MM.1S (cell line): Measurements from ENCODE around the gene NME1.

Experiments used
- DNase-seq: peaks from one replicate; pipeline ENCODE4 v3.0.0-alpha.2; 2015
- H2AFZ ChIP-seq: fragments of 300-600 bp; sonication (generic); 2 replicates; pipeline ENCODE4 v1.6.0; 2016; ENCODE audit warnings: antibody characterized with exemption, low read length
- H3F3A ChIP-seq: fragments of 300-600 bp; sonication (generic); 2 replicates; pipeline ENCODE4 v1.6.1; 2016; ENCODE audit warnings: mild to moderate bottlenecking, antibody characterized with exemption, low read length, moderate library complexity, mixed read lengths; ENCODE audit not compliant: insufficient read depth
- H3K27ac ChIP-seq: fragments of 300-600 bp; sonication (generic); 2 replicates; pipeline ENCODE4 v1.5.1; 2016; ENCODE audit warnings: mild to moderate bottlenecking, low read length
- H3K27me3 ChIP-seq: fragments of 300-600 bp; sonication (generic); replicated peaks from 2 replicates; pipeline ENCODE4 v1.6.0; 2016; ENCODE audit warnings: low read length; ENCODE audit not compliant: insufficient read depth
- H3K36me3 ChIP-seq: fragments of 300-600 bp; sonication (generic); replicated peaks from 2 replicates; pipeline ENCODE4 v1.6.1; 2016; ENCODE audit warnings: mild to moderate bottlenecking, low read length, mixed read lengths; ENCODE audit not compliant: insufficient read depth
- H3K4me1 ChIP-seq: fragments of 300-600 bp; sonication (generic); 2 replicates; pipeline ENCODE4 v1.6.1; 2016; ENCODE audit warnings: low read length, mixed read lengths
- H3K4me2 ChIP-seq: fragments of 300-600 bp; sonication (generic); 2 replicates; pipeline ENCODE4 v1.6.0; 2016; ENCODE audit warnings: low read depth, low read length
- H3K4me3 ChIP-seq: fragments of 300-600 bp; sonication (generic); 2 replicates; pipeline ENCODE4 v1.5.1; 2016; ENCODE audit warnings: low read length, mixed read lengths
- H3K79me2 ChIP-seq: fragments of 300-600 bp; sonication (generic); 2 replicates; pipeline ENCODE4 v1.6.1; 2016; ENCODE audit warnings: mixed run types, low read length, mixed read lengths
- H3K9ac ChIP-seq: fragments of 300-600 bp; sonication (generic); 2 replicates; pipeline ENCODE4 v1.6.1; 2016; ENCODE audit warnings: low read length, mixed read lengths
- H3K9me2 ChIP-seq: fragments of 300-600 bp; sonication (generic); replicated peaks from 2 replicates; pipeline ENCODE4 v1.6.1; 2016; ENCODE audit warnings: mild to moderate bottlenecking, low read length, mixed read lengths; ENCODE audit not compliant: insufficient read depth
- H3K9me3 ChIP-seq: fragments of 300-600 bp; sonication (generic); replicated peaks from 2 replicates; pipeline ENCODE4 v1.6.1; 2016; ENCODE audit warnings: mild to moderate bottlenecking, low read length, mixed read lengths; ENCODE audit not compliant: insufficient read depth
- H4K20me1 ChIP-seq: fragments of 300-600 bp; sonication (generic); 2 replicates; pipeline ENCODE4 v1.6.1; 2016; ENCODE audit warnings: mild to moderate bottlenecking, low read length, moderate library complexity, mixed read lengths; ENCODE audit not compliant: insufficient read depth
- EZH2 ChIP-seq: fragments of 300-600 bp; sonication (generic); optimal IDR thresholded peaks from 2 replicates; pipeline ENCODE3; 2017; ENCODE audit warnings: low read depth, mild to moderate bottlenecking, antibody characterized with exemption, low read length, mixed read lengths
- EZH2phosphoT487 ChIP-seq: fragments of 300-600 bp; sonication (generic); IDR thresholded peaks from 2 replicates; pipeline ENCODE4 v1.6.1; 2018; ENCODE audit warnings: antibody characterized with exemption, low read length
- TF ChIP-seq, protein P1 (sequence below): fragments of 300-600 bp; sonication (generic); IDR thresholded peaks from 2 replicates; pipeline ENCODE4 v1.5.1; 2016; ENCODE audit warnings: antibody characterized with exemption, low read length, mixed read lengths

The NME1 gene

DNA sequence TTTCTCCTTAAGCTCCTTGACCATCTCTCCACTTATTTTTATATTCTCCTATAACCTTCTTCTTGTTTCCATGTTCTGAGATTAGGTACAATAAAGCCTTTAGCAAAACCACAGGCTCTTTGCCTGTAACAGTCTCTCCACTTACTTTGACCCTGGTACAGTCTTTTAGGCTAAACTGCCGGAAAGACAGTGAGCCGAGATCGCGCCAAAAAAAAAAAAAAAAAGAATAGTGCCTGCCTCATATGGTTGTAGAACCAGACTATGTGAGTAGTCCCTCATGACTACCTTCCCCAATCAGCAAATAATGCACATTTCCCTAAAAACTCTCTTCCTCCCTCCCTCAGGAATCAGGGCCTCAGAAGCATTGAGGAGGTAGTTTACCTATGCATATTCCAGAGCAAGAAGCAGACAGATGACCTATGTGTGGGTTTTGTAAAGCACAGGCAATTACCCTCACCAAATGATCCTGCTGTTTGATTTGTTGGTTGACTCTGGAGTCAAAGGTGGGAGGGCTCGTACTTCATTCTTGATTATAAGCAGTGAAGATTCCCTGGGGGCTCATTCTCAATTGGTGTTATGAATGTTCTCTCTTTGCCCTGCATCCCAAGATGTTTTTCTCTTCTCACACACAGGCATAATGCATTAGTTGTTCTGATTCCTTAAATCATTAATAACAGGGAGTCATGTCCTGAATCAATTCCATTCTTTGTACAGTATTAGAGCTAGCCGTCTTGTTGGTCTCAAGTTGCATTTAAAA is 8.9 kb upstream of the NME1 start:
- no peak for DNase-seq
- Histone ChIP-seq H3K27ac (no peak overlapping the region), H3K4me2 (no peak overlapping the region), H3K4me3 (no peak overlapping the region), H4K20me1 (no peaks in the 10 kb centered on the region), H3K9me3 (no peaks in the 10 kb centered on the region), H3F3A (no peaks in the 10 kb centered on the region), H3K79me2 (no peaks in the 10 kb centered on the region), H3K9ac (no peak overlapping the region), H3K27me3 (no peaks in the 10 kb centered on the region), H3K4me1 (no peaks in the 10 kb centered on the region), H3K36me3 (no peaks in the 10 kb centered on the region), H3K9me2 (no peaks in the 10 kb centered on the region), H2AFZ (no peak overlapping the region)
- TF ChIP-seq EZH2phosphoT487, result no peak
- TF ChIP-seq EZH2, result no peak
- TF ChIP-seq, protein P1, sequence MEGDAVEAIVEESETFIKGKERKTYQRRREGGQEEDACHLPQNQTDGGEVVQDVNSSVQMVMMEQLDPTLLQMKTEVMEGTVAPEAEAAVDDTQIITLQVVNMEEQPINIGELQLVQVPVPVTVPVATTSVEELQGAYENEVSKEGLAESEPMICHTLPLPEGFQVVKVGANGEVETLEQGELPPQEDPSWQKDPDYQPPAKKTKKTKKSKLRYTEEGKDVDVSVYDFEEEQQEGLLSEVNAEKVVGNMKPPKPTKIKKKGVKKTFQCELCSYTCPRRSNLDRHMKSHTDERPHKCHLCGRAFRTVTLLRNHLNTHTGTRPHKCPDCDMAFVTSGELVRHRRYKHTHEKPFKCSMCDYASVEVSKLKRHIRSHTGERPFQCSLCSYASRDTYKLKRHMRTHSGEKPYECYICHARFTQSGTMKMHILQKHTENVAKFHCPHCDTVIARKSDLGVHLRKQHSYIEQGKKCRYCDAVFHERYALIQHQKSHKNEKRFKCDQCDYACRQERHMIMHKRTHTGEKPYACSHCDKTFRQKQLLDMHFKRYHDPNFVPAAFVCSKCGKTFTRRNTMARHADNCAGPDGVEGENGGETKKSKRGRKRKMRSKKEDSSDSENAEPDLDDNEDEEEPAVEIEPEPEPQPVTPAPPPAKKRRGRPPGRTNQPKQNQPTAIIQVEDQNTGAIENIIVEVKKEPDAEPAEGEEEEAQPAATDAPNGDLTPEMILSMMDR, result no peak

DNA sequence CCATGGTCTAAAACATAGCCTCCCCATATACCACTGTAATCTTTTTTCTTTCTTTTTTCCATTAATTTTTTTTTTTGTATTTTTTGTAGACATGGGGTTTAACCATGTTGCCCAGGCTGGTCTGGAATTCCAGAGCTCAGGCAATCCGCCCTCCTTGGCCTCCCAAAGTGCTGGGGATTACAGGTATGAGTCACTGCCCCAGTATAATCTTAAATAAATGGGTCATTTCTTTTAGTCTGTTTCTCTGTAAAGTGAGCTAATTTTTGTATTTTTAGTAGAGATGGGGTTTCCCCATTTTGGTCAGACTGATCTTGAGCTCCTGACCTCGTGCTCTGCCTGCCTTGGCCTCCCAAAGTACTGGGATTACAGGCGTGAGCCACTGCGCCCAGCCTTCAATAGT is 5.7 kb upstream of the NME1 start:
- H3K4me3 ChIP-seq, result no peak overlapping the region
- TF ChIP-seq, protein P1, result no peak
- no peak for TF ChIP-seq EZH2phosphoT487
- TF ChIP-seq EZH2, result no peak
- no peaks in the 10 kb centered on the region for H3K9me3 ChIP-seq
- no peaks in the 10 kb centered on the region for H3K79me2 ChIP-seq
- H3K4me1 ChIP-seq, result peaks cover 4% of the 10 kb centered on the region; the same call in 1 of the 2 replicates
- peaks cover 3% of the 10 kb centered on the region; the same call in 1 of the 2 replicates for H3F3A ChIP-seq
- no peaks in the 10 kb centered on the region for H3K36me3 ChIP-seq
- no peaks in the 10 kb centered on the region for H3K27me3 ChIP-seq
- no peak overlapping the region for H2AFZ ChIP-seq
- no peaks in the 10 kb centered on the region for H3K9me2 ChIP-seq
- no peak overlapping the region for H3K9ac ChIP-seq
- H3K27ac ChIP-seq, result no peak overlapping the region
- H4K20me1 ChIP-seq, result no peaks in the 10 kb centered on the region
- DNase-seq, result no peak
- H3K4me2 ChIP-seq, result no peak overlapping the region

DNA sequence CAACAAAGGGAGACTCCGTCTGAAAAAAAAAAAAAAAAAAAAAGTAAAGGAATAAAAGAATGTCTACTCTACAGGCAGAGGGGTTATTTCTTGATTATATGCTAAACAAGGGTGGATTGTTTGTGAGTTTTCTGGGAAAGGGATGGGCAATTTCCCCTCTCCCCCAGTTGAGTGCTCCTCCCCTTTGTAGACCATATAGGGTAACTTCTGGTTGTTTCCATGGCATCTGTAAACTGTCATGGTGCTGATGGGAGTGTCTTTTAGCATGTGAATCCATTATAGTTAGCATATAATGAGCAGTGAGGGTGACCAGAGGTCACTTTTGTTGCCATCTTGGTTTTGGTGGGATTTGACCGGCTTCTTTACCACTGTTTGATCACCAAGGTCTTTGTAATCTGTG is 4.2 kb upstream of the NME1 start:
- Histone ChIP-seq H3K4me1 (peaks cover 5% of the 10 kb centered on the region; the same call in 1 of the 2 replicates), H3K27ac (no peak overlapping the region), H3K9me3 (no peaks in the 10 kb centered on the region), H3K9me2 (no peaks in the 10 kb centered on the region), H3K4me3 (no peak overlapping the region), H3K27me3 (no peaks in the 10 kb centered on the region), H3F3A (peaks cover 7% of the 10 kb centered on the region; the same call in 1 of the 2 replicates), H2AFZ (no peak overlapping the region), H3K9ac (no peak overlapping the region), H3K79me2 (peaks cover 8% of the 10 kb centered on the region), H3K36me3 (no peaks in the 10 kb centered on the region), H4K20me1 (no peaks in the 10 kb centered on the region), H3K4me2 (no peak overlapping the region)
- TF ChIP-seq, protein P1, result no peak
- TF ChIP-seq EZH2, result no peak
- TF ChIP-seq EZH2phosphoT487, result no peak
- DNase-seq, result no peak
